ENCODE results near the gene RAB4B.

RAB4B gene

GRCh38 chr19:40750874-40751537 lies 27.0 kb upstream of the RAB4B start, which contains the start of gene SNRPA:
Gene SNRPA, plus strand, starts transcription at chr19:40751203. Its CDS starts 206 bp downstream, at chr19:40751409.
- H3K36me3 ChIP-seq (ENCODE audit: control insufficient read depth in 1 of 2, insufficient read depth in 2 of 2, low read length in 2 of 2), result peaks cover 0 to 7% of the 10 kb centered on the region in 2 donors
- peaks cover 27 to 41% of the 10 kb centered on the region in 2 donors for H3K4me1 ChIP-seq (ENCODE audit: control insufficient read depth in 1 of 2, insufficient read depth in 2 of 2, low read length in 2 of 2)
- no peaks in the 10 kb centered on the region for H3K27me3 ChIP-seq (ENCODE audit: control insufficient read depth in 1 of 2, insufficient read depth in 2 of 2, low read length in 2 of 2)
- peak within 1 kb of the TSS; percentile 75 to 81 for H3K4me3 ChIP-seq (ENCODE audit: low read depth in 1 of 2, low read length in 2 of 2)
- peak within 1 kb of the TSS; percentile 82 for H3K9ac ChIP-seq (ENCODE audit: low read depth in 1 of 2, low read length in 2 of 2)
- H3K9me3 ChIP-seq (ENCODE audit: control insufficient read depth in 1 of 2, low read length in 2 of 2), result no peaks in the 10 kb centered on the region
- H3K27ac ChIP-seq (ENCODE audit: low read depth, low read length), result peak within 1 kb of the TSS; percentile 86

- H3K9me3 ChIP-seq (ENCODE audit: control insufficient read depth in 1 of 2, low read length in 2 of 2), result no peaks in the 10 kb centered on the region
- peaks cover 0 to 20% of the 10 kb centered on the region in 2 donors for H3K36me3 ChIP-seq (ENCODE audit: control insufficient read depth in 1 of 2, insufficient read depth in 2 of 2, low read length in 2 of 2)
- H3K27ac ChIP-seq (ENCODE audit: low read depth, low read length), result peak overlapping the region; percentile 86
- peaks cover 27 to 51% of the 10 kb centered on the region in 2 donors for H3K4me1 ChIP-seq (ENCODE audit: control insufficient read depth in 1 of 2, insufficient read depth in 2 of 2, low read length in 2 of 2)
- H3K27me3 ChIP-seq (ENCODE audit: control insufficient read depth in 1 of 2, insufficient read depth in 2 of 2, low read length in 2 of 2), result no peaks in the 10 kb centered on the region
- H3K9ac ChIP-seq (ENCODE audit: low read depth in 1 of 2, low read length in 2 of 2), result peak overlapping the region; percentile 82
- peak overlapping the region; percentile 73 to 81 for H3K4me3 ChIP-seq (ENCODE audit: low read depth in 1 of 2, low read length in 2 of 2)
Measured at GRCh38 chr19:40752257-40752781, 25.7 kb upstream of the RAB4B start.

DNA sequence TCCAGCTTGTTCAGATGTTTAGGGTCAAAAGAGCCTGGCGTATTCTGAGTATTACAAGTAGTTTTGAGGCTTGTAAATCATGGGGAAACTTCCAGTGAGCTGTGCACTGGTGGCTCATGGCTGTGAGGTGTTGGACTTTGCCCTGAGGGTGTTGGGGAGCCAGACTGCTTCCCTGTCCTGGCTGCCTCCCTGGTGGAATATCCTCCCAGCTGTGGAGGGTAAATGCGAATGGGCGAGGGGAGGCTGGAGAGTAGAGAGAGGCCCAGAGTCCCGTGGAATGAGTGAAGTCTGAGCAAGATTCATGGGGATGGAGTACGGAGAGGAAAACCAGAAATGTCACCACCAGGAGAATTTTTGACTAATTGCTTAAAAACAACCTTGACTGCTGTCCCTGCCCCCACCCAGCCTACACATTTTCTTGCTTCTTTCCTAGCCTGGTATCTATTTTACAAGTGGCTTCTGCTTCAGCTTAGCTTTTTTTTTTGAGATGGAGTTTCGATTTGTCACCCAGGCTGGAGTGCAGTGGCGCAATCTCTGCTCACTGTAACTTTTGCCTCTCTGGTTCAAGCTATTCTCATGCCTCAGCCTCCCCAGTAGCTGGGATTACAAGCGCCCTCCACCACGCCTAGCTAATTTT lies 23.3 kb upstream of the RAB4B start:
- Histone ChIP-seq H3K9me3 (ENCODE audit: control insufficient read depth in 1 of 2, low read length in 2 of 2) (no peaks in the 10 kb centered on the region), H3K4me3 (ENCODE audit: low read depth in 1 of 2, low read length in 2 of 2) (peak overlapping the region; percentile 46 to 67)

DNA sequence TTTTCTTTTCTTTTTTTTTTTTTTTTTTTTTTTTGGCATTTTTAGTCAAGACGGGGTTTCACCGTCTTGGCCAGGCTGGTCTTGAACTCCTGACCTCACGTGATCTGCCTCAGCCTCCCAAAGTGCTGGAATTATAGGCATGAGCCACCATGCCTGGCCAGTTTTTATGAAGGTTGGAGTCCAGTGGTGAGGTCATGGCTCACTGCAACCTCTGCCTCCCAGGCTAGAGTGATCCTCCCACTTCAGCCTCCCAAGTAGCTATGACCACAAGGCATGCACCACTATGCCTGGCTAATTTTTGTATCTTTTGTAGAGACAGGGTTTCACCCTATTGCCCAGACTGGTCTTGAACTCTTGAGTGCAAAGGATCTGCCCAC lies 22.8 kb upstream of the RAB4B start:
- Histone ChIP-seq H3K27me3 (ENCODE audit: control insufficient read depth in 1 of 2, insufficient read depth in 2 of 2, low read length in 2 of 2) (no peaks in the 10 kb centered on the region), H3K36me3 (ENCODE audit: control insufficient read depth in 1 of 2, insufficient read depth in 2 of 2, low read length in 2 of 2) (peaks cover 15 to 46% of the 10 kb centered on the region in 2 donors), H3K27ac (ENCODE audit: low read depth, low read length) (no peak overlapping the region), H3K9ac (ENCODE audit: low read depth in 1 of 2, low read length in 2 of 2) (no peak overlapping the region), H3K9me3 (ENCODE audit: control insufficient read depth in 1 of 2, low read length in 2 of 2) (no peaks in the 10 kb centered on the region), H3K4me3 (ENCODE audit: low read depth in 1 of 2, low read length in 2 of 2) (peak overlapping the region in 1 of 2 donors; percentile 40), H3K4me1 (ENCODE audit: control insufficient read depth in 1 of 2, insufficient read depth in 2 of 2, low read length in 2 of 2) (peaks cover 18 to 42% of the 10 kb centered on the region in 2 donors)

More for the DNA sequence above, 23.3 kb upstream of the RAB4B start:
- no peaks in the 10 kb centered on the region for H3K27me3 ChIP-seq (ENCODE audit: control insufficient read depth in 1 of 2, insufficient read depth in 2 of 2, low read length in 2 of 2)
- H3K27ac ChIP-seq (ENCODE audit: low read depth, low read length), result peak overlapping the region; percentile 84
- H3K36me3 ChIP-seq (ENCODE audit: control insufficient read depth in 1 of 2, insufficient read depth in 2 of 2, low read length in 2 of 2), result peaks cover 12 to 41% of the 10 kb centered on the region in 2 donors
- peaks cover 20 to 47% of the 10 kb centered on the region in 2 donors for H3K4me1 ChIP-seq (ENCODE audit: control insufficient read depth in 1 of 2, insufficient read depth in 2 of 2, low read length in 2 of 2)
- H3K9ac ChIP-seq (ENCODE audit: low read depth in 1 of 2, low read length in 2 of 2), result peak overlapping the region; percentile 67 to 80

- H3K27me3 ChIP-seq (ENCODE audit: control insufficient read depth in 1 of 2, insufficient read depth in 2 of 2, low read length in 2 of 2), result no peaks in the 10 kb centered on the region
- H3K4me3 ChIP-seq (ENCODE audit: low read depth in 1 of 2, low read length in 2 of 2), result no peak overlapping the region
- H3K9me3 ChIP-seq (ENCODE audit: control insufficient read depth in 1 of 2, low read length in 2 of 2), result no peaks in the 10 kb centered on the region
- H3K4me1 ChIP-seq (ENCODE audit: control insufficient read depth in 1 of 2, insufficient read depth in 2 of 2, low read length in 2 of 2), result peaks cover 18 to 42% of the 10 kb centered on the region in 2 donors
- H3K9ac ChIP-seq (ENCODE audit: low read depth in 1 of 2, low read length in 2 of 2), result no peak overlapping the region
- peaks cover 20 to 52% of the 10 kb centered on the region in 2 donors for H3K36me3 ChIP-seq (ENCODE audit: control insufficient read depth in 1 of 2, insufficient read depth in 2 of 2, low read length in 2 of 2)
- no peak overlapping the region for H3K27ac ChIP-seq (ENCODE audit: low read depth, low read length)
Measured at GRCh38 chr19:40755791-40756190, 22.3 kb upstream of the RAB4B start.

DNA sequence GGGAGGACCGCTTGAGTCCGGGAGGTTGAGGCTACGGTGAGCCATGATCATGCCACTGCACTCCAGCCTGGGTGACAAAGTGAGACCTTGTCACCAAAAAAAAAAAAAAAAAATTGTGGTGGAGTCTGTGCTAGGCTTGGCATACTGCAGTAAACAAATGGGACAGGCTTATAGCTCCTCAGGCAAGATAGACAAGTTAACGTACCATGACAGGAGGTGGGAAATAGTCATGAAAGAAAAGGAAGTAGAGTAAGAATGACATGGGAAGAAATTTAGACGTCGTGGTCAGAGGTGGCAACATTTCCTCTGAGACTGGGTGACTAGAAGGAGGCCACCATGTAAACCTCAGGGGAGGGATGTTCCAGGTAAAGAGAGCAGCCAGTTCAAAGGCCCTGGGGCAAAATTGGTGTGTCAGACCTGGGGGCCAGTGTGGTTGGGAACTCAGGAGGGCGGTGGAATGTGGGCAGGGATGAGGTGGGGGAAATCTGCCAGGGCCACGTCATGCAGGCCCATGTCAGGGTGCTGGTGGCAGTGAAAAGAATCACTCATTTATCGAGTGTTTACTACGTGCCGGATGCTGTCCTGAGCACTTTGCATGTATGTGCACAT lies 21.4 kb upstream of the RAB4B start:
- no peak overlapping the region for H3K4me3 ChIP-seq (ENCODE audit: low read depth in 1 of 2, low read length in 2 of 2)
- peaks cover 26 to 60% of the 10 kb centered on the region in 2 donors for H3K36me3 ChIP-seq (ENCODE audit: control insufficient read depth in 1 of 2, insufficient read depth in 2 of 2, low read length in 2 of 2)
- no peaks in the 10 kb centered on the region for H3K27me3 ChIP-seq (ENCODE audit: control insufficient read depth in 1 of 2, insufficient read depth in 2 of 2, low read length in 2 of 2)
- H3K9me3 ChIP-seq (ENCODE audit: control insufficient read depth in 1 of 2, low read length in 2 of 2), result no peaks in the 10 kb centered on the region
- H3K27ac ChIP-seq (ENCODE audit: low read depth, low read length), result no peak overlapping the region
- no peak overlapping the region for H3K9ac ChIP-seq (ENCODE audit: low read depth in 1 of 2, low read length in 2 of 2)
- H3K4me1 ChIP-seq (ENCODE audit: control insufficient read depth in 1 of 2, insufficient read depth in 2 of 2, low read length in 2 of 2), result peaks cover 18 to 42% of the 10 kb centered on the region in 2 donors

- no peaks in the 10 kb centered on the region for H3K27me3 ChIP-seq (ENCODE audit: control insufficient read depth in 1 of 2, insufficient read depth in 2 of 2, low read length in 2 of 2)
- H3K9ac ChIP-seq (ENCODE audit: low read depth in 1 of 2, low read length in 2 of 2), result no peak overlapping the region
- peaks cover 43 to 78% of the 10 kb centered on the region in 2 donors for H3K36me3 ChIP-seq (ENCODE audit: control insufficient read depth in 1 of 2, insufficient read depth in 2 of 2, low read length in 2 of 2)
- H3K4me1 ChIP-seq (ENCODE audit: control insufficient read depth in 1 of 2, insufficient read depth in 2 of 2, low read length in 2 of 2), result peaks cover 15 to 31% of the 10 kb centered on the region in 2 donors
- no peaks in the 10 kb centered on the region for H3K9me3 ChIP-seq (ENCODE audit: control insufficient read depth in 1 of 2, low read length in 2 of 2)
- no peak overlapping the region for H3K4me3 ChIP-seq (ENCODE audit: low read depth in 1 of 2, low read length in 2 of 2)
- no peak overlapping the region for H3K27ac ChIP-seq (ENCODE audit: low read depth, low read length)
Measured at GRCh38 chr19:40758491-40758890, 19.6 kb upstream of the RAB4B start.

GRCh38 chr19:40759352-40759751 lies 18.7 kb upstream of the RAB4B start:
- Histone ChIP-seq H3K4me3 (ENCODE audit: low read depth in 1 of 2, low read length in 2 of 2) (no peak overlapping the region), H3K36me3 (ENCODE audit: control insufficient read depth in 1 of 2, insufficient read depth in 2 of 2, low read length in 2 of 2) (peaks cover 52 to 87% of the 10 kb centered on the region in 2 donors), H3K9me3 (ENCODE audit: control insufficient read depth in 1 of 2, low read length in 2 of 2) (no peaks in the 10 kb centered on the region), H3K27me3 (ENCODE audit: control insufficient read depth in 1 of 2, insufficient read depth in 2 of 2, low read length in 2 of 2) (no peaks in the 10 kb centered on the region), H3K27ac (ENCODE audit: low read depth, low read length) (no peak overlapping the region), H3K9ac (ENCODE audit: low read depth in 1 of 2, low read length in 2 of 2) (no peak overlapping the region), H3K4me1 (ENCODE audit: control insufficient read depth in 1 of 2, insufficient read depth in 2 of 2, low read length in 2 of 2) (peaks cover 13 to 27% of the 10 kb centered on the region in 2 donors)

DNA sequence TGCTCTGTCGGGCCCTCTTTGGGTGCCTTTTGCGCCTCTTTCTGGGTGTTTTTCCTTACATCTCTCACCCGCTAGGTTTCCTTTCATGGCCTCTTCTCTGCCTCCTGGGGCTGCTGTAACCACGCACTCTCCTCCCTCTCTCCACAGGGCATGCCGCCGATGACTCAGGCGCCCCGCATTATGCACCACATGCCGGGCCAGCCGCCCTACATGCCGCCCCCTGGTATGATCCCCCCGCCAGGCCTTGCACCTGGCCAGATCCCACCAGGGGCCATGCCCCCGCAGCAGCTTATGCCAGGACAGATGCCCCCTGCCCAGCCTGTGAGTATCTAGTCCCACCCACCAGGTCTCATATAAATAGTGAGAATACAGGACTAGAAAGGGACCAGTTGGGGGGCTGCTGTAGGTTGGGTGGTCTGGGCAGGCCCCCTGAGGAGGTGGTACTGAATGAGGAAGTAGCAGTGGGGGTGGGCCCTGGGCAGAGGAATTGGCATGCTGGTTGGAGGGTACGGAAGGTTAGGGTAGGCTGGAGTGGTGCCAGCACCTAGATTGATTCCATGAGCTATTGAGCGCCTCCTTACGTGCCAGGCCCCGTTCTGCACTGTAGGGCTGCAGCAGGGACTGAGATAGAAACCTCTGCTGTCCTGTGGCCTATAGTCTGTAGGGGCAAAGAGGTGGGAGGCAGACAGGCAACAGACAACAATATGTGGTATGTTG lies 15.1 kb upstream of the RAB4B start:
- H3K4me1 ChIP-seq (ENCODE audit: control insufficient read depth in 1 of 2, insufficient read depth in 2 of 2, low read length in 2 of 2), result no peaks in the 10 kb centered on the region
- no peak overlapping the region for H3K4me3 ChIP-seq (ENCODE audit: low read depth in 1 of 2, low read length in 2 of 2)
- no peak overlapping the region for H3K27ac ChIP-seq (ENCODE audit: low read depth, low read length)
- peaks cover 66 to 89% of the 10 kb centered on the region in 2 donors for H3K36me3 ChIP-seq (ENCODE audit: control insufficient read depth in 1 of 2, insufficient read depth in 2 of 2, low read length in 2 of 2)
- no peaks in the 10 kb centered on the region for H3K27me3 ChIP-seq (ENCODE audit: control insufficient read depth in 1 of 2, insufficient read depth in 2 of 2, low read length in 2 of 2)
- H3K9ac ChIP-seq (ENCODE audit: low read depth in 1 of 2, low read length in 2 of 2), result no peak overlapping the region
- no peaks in the 10 kb centered on the region for H3K9me3 ChIP-seq (ENCODE audit: control insufficient read depth in 1 of 2, low read length in 2 of 2)
